SK-N-SH treated with all-trans-retinoic acid at 6 μM for 48 hours (cell line): ENCODE measurements around the gene MAST4.

Experiments used
- CSRNP3 ChIP-seq: fragments of 250-450 bp; sonication (Bioruptor Pico); IDR thresholded peaks from 2 replicates; pipeline ENCODE4 v1.5.1; 2021; ENCODE audit warnings: mild to moderate bottlenecking, moderate library complexity
- PATZ1 ChIP-seq: fragments of 250-450 bp; sonication (Bioruptor Pico); IDR thresholded peaks from 2 replicates; pipeline ENCODE4 v1.8.0; 2020; ENCODE audit warnings: mild to moderate bottlenecking, moderate library complexity, borderline replicate concordance
- RARB ChIP-seq: fragments of 250-450 bp; sonication (Bioruptor Pico); IDR thresholded peaks from 2 replicates; pipeline ENCODE4 v1.8.0; 2021; ENCODE audit warnings: mild to moderate bottlenecking, moderate library complexity
- ZC3H10 ChIP-seq: fragments of 250-450 bp; sonication (Bioruptor Pico); IDR thresholded peaks from 2 replicates; pipeline ENCODE4 v1.5.1; 2021; ENCODE audit warnings: mild to moderate bottlenecking, moderate library complexity
- ZFP30 ChIP-seq: fragments of 450-650 bp; formaldehyde crosslinking; IDR thresholded peaks from 2 replicates; pipeline ENCODE4 v1.5.0; 2022; ENCODE audit warnings: mild to moderate bottlenecking, moderate library complexity
- ZNF565 ChIP-seq: fragments of 450-650 bp; formaldehyde crosslinking; conservative IDR thresholded peaks from 2 replicates; pipeline ENCODE4 v1.5.0; 2020; ENCODE audit warnings: low read depth, mild to moderate bottlenecking, moderate library complexity

- TF ChIP-seq CSRNP3 (no peak), RARB (no peak), ZNF565 (CRISPR knock-in tag) (no peak), ZC3H10 (CRISPR knock-in tag) (no peak), PATZ1 (no peak), ZFP30 (no peak)
Observed at GRCh38 chr5:67161767-67162166, 565.6 kb downstream of the MAST4 start.
